Neural cell (in vitro differentiated cells): ENCODE measurements around the gene CEP55. TPM values are rescaled to one million over a fixed set of nuclear protein-coding genes. Genes with fewer than 3 reads are reported as not detected.
"Not testable (repeated sequence)": the region's sequence is repeated elsewhere in the genome, so short reads cannot be mapped to it uniquely, and the experiment has no call there.

Experiments used
- H2AFZ ChIP-seq: fragments of 200-600, 300-800 bp; sonication (generic), shearing (Covaris generic); 2 replicates; pipeline ENCODE4 v1.6.0; 2014; ENCODE audit warnings: low read depth, mild to moderate bottlenecking, antibody characterized with exemption, low read length, moderate library complexity
- H3F3A ChIP-seq: fragments of 200-600 bp; shearing (Covaris generic); 2 replicates; pipeline ENCODE4 v1.6.1; 2016; ENCODE audit warnings: mild to moderate bottlenecking, moderate library complexity, mixed read lengths, antibody characterized with exemption, low read length; ENCODE audit not compliant: insufficient read depth, poor library complexity, severe bottlenecking
- H3K27ac ChIP-seq: fragments of 200-600, 300-800 bp; sonication (generic), shearing (Covaris generic); 2 replicates; pipeline ENCODE4 v1.5.1; 2014; ENCODE audit warnings: mild to moderate bottlenecking, low read length, moderate library complexity
- H3K27me3 ChIP-seq: fragments of 300-800, 200-600 bp; sonication (generic), shearing (Covaris generic); 2 replicates; pipeline ENCODE4 v1.6.0; 2014; ENCODE audit warnings: mild to moderate bottlenecking, low read depth, low read length, moderate library complexity; ENCODE audit not compliant: insufficient read depth
- H3K36me3 ChIP-seq: fragments of 300-800, 200-600 bp; sonication (generic), shearing (Covaris generic); 2 replicates; pipeline ENCODE4 v1.5.1; 2014; ENCODE audit warnings: mild to moderate bottlenecking, antibody characterized with exemption, low read length, moderate library complexity; ENCODE audit not compliant: insufficient read depth
- H3K4me2 ChIP-seq: fragments of 300-800, 200-600 bp; sonication (generic), shearing (Covaris generic); 2 replicates; pipeline ENCODE4 v1.6.0; 2014; ENCODE audit warnings: mild to moderate bottlenecking, low read length
- H3K4me3 ChIP-seq: fragments of 300-800, 200-600 bp; sonication (generic), shearing (Covaris generic); 2 replicates; pipeline ENCODE4 v1.5.1; 2014; ENCODE audit warnings: mild to moderate bottlenecking, low read length, moderate library complexity
- H3K79me2 ChIP-seq: fragments of 200-600 bp; shearing (Covaris generic); replicated peaks from 2 replicates; pipeline ENCODE4 v1.6.0; 2014; ENCODE audit warnings: mild to moderate bottlenecking, low read length, moderate library complexity; ENCODE audit not compliant: insufficient read depth
- H3K9ac ChIP-seq: fragments of 300-800, 200-600 bp; sonication (generic), shearing (Covaris generic); 2 replicates; pipeline ENCODE4 v1.6.1; 2016; ENCODE audit warnings: mild to moderate bottlenecking, low read length, mixed read lengths
- H3K9me2 ChIP-seq: fragments of 200-600 bp; shearing (Covaris generic); 2 replicates; pipeline ENCODE4 v1.6.1; 2016; ENCODE audit warnings: mild to moderate bottlenecking, low read length, mixed read lengths; ENCODE audit not compliant: insufficient read depth
- H3K9me3 ChIP-seq: fragments of 200-600, 300-800 bp; sonication (generic), shearing (Covaris generic); 2 replicates; pipeline ENCODE4 v1.6.1; 2016; ENCODE audit warnings: mild to moderate bottlenecking, mixed run types, low read length, moderate library complexity, mixed read lengths
- H4K20me1 ChIP-seq: fragments of 200-600 bp; shearing (Covaris generic); 2 replicates; pipeline ENCODE4 v1.6.1; 2016; ENCODE audit warnings: mild to moderate bottlenecking, mixed run types; ENCODE audit not compliant: insufficient read depth
- CTCF ChIP-seq: fragments of 450-650 bp; IDR thresholded peaks from 2 replicates; pipeline ENCODE4 v1.5.1; 2014; ENCODE audit warnings: antibody characterized with exemption, mild to moderate bottlenecking, moderate library complexity; ENCODE audit not compliant: poor library complexity, severe bottlenecking
- EP300 ChIP-seq: fragments of 450-650 bp; conservative IDR thresholded peaks from 2 replicates; pipeline ENCODE4 v1.6.1; 2014; ENCODE audit warnings: antibody characterized with exemption, mild to moderate bottlenecking, moderate library complexity; ENCODE audit not compliant: poor library complexity, severe bottlenecking
- EZH2 ChIP-seq: fragments of 200-600, 300-800 bp; shearing (Covaris generic), sonication (generic); IDR thresholded peaks from 2 replicates; pipeline ENCODE4 v1.6.1; 2014; ENCODE audit warnings: antibody characterized with exemption, low read length, borderline replicate concordance, mild to moderate bottlenecking; ENCODE audit not compliant: insufficient read depth, poor library complexity, severe bottlenecking
- MXI1 ChIP-seq: fragments of 450-650 bp; conservative IDR thresholded peaks from 2 replicates; pipeline ENCODE4 v1.6.1; 2014; ENCODE audit warnings: antibody characterized with exemption, mild to moderate bottlenecking; ENCODE audit not compliant: poor library complexity, severe bottlenecking
- POLR2AphosphoS5 ChIP-seq: IDR thresholded peaks from 2 replicates; pipeline ENCODE4 v1.6.1; 2012
- RAD21 ChIP-seq: fragments of 450-650 bp; conservative IDR thresholded peaks from 2 replicates; pipeline ENCODE4 v1.6.1; 2014; ENCODE audit warnings: antibody characterized with exemption, mild to moderate bottlenecking, moderate library complexity
- REST ChIP-seq: IDR thresholded peaks from 2 replicates; pipeline ENCODE4 v1.6.1; 2012; ENCODE audit warnings: borderline replicate concordance
- SMC3 ChIP-seq: fragments of 450-650 bp; conservative IDR thresholded peaks from 2 replicates; pipeline ENCODE4 v1.6.1; 2014; ENCODE audit warnings: antibody characterized with exemption, mild to moderate bottlenecking, moderate library complexity; ENCODE audit not compliant: poor library complexity
- TAF1 ChIP-seq: IDR thresholded peaks from 2 replicates; pipeline ENCODE4 v1.6.1; 2012; ENCODE audit warnings: low read depth
- polyA plus RNA-seq: library from polyadenylated mRNA; depleted of rRNA; stranded (reverse); fragments of >200 nt; gene quantifications from 2 replicates; pipeline ENCODE4 v1.2.3, GENCODE V29; 2014

Gene CEP55
- polyA plus RNA-seq, 1 donor from 2014 or later = 0.67 TPM

GRCh38 chr10:93535293-93535692, 38.9 kb downstream of the CEP55 start:
- H4K20me1 ChIP-seq = no peaks in the 10 kb centered on the region
- no peak overlapping the region for H3K9ac ChIP-seq
- no peaks in the 10 kb centered on the region for H3K9me2 ChIP-seq
- no peak for TF ChIP-seq REST
- TF ChIP-seq RAD21 = no peak
- TF ChIP-seq EP300 = no peak
- TF ChIP-seq POLR2AphosphoS5 = no peak
- no peak for TF ChIP-seq MXI1
- TF ChIP-seq CTCF = no peak
- TF ChIP-seq EZH2 = no peak
- no peak for TF ChIP-seq SMC3
- TF ChIP-seq TAF1 = no peak
- no peaks in the 10 kb centered on the region for H3K79me2 ChIP-seq
- no peak overlapping the region for H3K4me3 ChIP-seq
- no peaks in the 10 kb centered on the region for H3K9me3 ChIP-seq
- H3K4me2 ChIP-seq = no peak overlapping the region
- H3K27ac ChIP-seq = no peak overlapping the region
- H3K27me3 ChIP-seq = no peaks in the 10 kb centered on the region
- no peaks in the 10 kb centered on the region for H3K36me3 ChIP-seq
- no peaks in the 10 kb centered on the region for H3F3A ChIP-seq
- no peak overlapping the region for H2AFZ ChIP-seq

GRCh38 chr10:93540871-93541270, 44.5 kb downstream of the CEP55 start:
- not testable (repeated sequence) for H3K9me2 ChIP-seq, H3K9me3 ChIP-seq, H3K4me2 ChIP-seq, H2AFZ ChIP-seq, H3K79me2 ChIP-seq, H3K36me3 ChIP-seq, H3K27me3 ChIP-seq, H3F3A ChIP-seq, H3K9ac ChIP-seq, H3K27ac ChIP-seq, H4K20me1 ChIP-seq, H3K4me3 ChIP-seq
